K562 (cell line): ENCODE data around the gene C4orf36.

Experiments
- HMBOX1 ChIP-seq: sonication (generic); IDR thresholded peaks from 2 replicates; pipeline ENCODE4 v1.6.1; 2016
- POLR2A ChIP-seq: fragments of 450-650 bp; conservative IDR thresholded peaks from 2 replicates; pipeline ENCODE4 v1.6.1; 2016
- ZNF274 ChIP-seq: IDR thresholded peaks from 2 replicates; pipeline ENCODE4 v1.6.1; 2011; ENCODE audit warnings: low read depth, mild to moderate bottlenecking, low read length, moderate library complexity, borderline replicate concordance
- TF ChIP-seq, protein P1 (sequence below), 2 experiments: fragments of 450-650 bp in 1 of 2; sonication (generic) in 1 of 2; formaldehyde crosslinking in 1 of 2; IDR thresholded peaks in 1 of 2; conservative IDR thresholded peaks in 1 of 2; 2 replicates each; pipeline versions ENCODE4 v1.6.1 to v1.8.1; 2016 to 2023; ENCODE audit warnings: mild to moderate bottlenecking in 2 of 2, moderate library complexity in 2 of 2, inconsistent platforms in 1 of 2, missing genetic modification reagents in 1 of 2
- TF ChIP-seq, protein P2 (sequence below), 3 experiments: IDR thresholded peaks in 2 of 3; conservative IDR thresholded peaks in 1 of 3; 2 replicates each; pipeline ENCODE4 v1.5.1; 2011 to 2012; ENCODE audit warnings: low read length in 3 of 3, mild to moderate bottlenecking in 3 of 3, control low read depth in 2 of 3, improper control_type of control experiment in 1 of 3, inconsistent platforms in 1 of 3, low read depth in 1 of 3, mixed read lengths in 1 of 3, moderate library complexity in 1 of 3; ENCODE audit not compliant: insufficient read depth in 2 of 3

DNA sequence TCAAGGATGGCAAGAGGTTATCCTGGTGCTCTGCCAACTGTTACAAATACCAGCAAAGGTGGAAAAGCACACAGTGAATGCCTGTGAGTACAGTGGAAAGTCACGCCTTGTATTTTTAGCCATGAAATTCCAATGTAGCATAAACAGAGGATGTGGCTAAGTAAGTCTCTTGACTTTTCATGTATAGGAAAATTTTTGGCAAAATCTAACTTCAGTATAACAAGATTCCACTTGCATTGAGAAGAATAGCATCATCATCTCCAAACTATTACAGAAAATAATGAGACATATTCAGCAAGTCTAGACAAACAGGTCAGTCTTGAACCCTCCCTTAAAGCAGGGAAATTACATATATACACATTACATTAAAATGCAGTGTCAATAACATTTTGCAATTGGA, 50.9 kb downstream of the C4orf36 start:
- TF ChIP-seq POLR2A, result no peak
- no peak for TF ChIP-seq HMBOX1
- no peak for TF ChIP-seq ZNF274
- TF ChIP-seq, protein P1, sequence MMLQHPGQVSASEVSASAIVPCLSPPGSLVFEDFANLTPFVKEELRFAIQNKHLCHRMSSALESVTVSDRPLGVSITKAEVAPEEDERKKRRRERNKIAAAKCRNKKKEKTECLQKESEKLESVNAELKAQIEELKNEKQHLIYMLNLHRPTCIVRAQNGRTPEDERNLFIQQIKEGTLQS (IDR thresholded peaks at IDR 0.05), result no peak
- TF ChIP-seq, protein P1 (CRISPR knock-in tag; conservative IDR thresholded peaks at IDR 0.05), result no peak
- TF ChIP-seq, protein P2, sequence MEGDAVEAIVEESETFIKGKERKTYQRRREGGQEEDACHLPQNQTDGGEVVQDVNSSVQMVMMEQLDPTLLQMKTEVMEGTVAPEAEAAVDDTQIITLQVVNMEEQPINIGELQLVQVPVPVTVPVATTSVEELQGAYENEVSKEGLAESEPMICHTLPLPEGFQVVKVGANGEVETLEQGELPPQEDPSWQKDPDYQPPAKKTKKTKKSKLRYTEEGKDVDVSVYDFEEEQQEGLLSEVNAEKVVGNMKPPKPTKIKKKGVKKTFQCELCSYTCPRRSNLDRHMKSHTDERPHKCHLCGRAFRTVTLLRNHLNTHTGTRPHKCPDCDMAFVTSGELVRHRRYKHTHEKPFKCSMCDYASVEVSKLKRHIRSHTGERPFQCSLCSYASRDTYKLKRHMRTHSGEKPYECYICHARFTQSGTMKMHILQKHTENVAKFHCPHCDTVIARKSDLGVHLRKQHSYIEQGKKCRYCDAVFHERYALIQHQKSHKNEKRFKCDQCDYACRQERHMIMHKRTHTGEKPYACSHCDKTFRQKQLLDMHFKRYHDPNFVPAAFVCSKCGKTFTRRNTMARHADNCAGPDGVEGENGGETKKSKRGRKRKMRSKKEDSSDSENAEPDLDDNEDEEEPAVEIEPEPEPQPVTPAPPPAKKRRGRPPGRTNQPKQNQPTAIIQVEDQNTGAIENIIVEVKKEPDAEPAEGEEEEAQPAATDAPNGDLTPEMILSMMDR (IDR thresholded peaks at IDR 0.05 in 2 of 3, conservative IDR thresholded peaks at IDR 0.05 in 1 of 3; ENCODE audit: insufficient read depth in 2 of 3, low read depth in 1 of 3, low read length in 3 of 3), result no peak
